Measurements from ENCODE around the gene FOSB.
A peak's percentile ranks its signal among the peaks of the same experiment; 100 is the strongest.
"Not testable (repeated sequence)": the region's sequence is repeated elsewhere in the genome, so short reads cannot be mapped to it uniquely, and the experiment has no call there.

Gene FOSB

GRCh38 chr19:45467456-45468158, at the start of gene FOSB:
Gene FOSB, plus strand, starts transcription at chr19:45467996. Its CDS starts 591 bp downstream, at chr19:45468587.
- FAIRE-seq: no peak

DNA sequence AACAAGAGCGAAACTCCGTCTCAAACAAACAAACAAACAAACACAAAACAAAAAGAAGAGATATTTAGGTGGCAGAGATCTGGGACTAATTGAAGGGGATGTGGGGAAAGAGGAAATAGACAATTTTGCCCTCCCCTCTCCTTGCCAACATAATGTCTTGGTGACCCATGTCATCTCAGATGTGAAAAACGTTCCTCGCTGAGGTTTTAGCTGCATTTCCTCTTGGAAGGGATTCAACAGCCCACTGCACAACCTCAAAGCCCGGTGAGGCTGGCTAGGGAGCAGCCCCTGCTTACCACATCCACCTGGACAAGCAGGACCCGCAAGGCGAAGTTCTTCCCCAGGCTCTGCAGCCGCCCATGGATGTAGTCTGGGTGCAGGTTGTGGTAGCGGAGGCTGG, 49.0 kb upstream of the FOSB start:
- FAIRE-seq: no peak

GRCh38 chr19:45419396-45419795, 48.4 kb upstream of the FOSB start:
- FAIRE-seq: no peak

- no peak for FAIRE-seq
Observed at GRCh38 chr19:45419895-45420294, 47.9 kb upstream of the FOSB start.

DNA sequence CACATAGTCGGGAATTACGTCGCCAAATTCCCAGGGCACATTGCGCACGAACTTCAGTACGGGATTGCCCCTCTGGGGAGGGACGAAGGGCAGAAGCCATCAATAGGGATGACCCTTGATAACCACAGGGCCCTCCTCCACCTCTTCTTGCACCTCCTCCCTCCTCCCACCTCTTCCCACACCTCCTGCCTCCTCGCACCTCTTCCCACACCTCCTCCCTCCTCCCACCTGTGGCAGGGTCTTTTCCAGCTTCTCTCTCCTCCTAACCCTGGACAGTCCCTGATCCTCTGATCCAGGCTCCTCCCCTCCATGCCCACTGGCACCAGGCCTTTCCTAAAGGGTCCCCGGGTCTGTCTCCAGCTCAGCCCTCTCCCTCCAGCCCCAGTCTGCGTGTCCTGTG, 47.4 kb upstream of the FOSB start:
- no peak for FAIRE-seq

- FAIRE-seq: no peak
Observed at GRCh38 chr19:45420871-45421270, 46.9 kb upstream of the FOSB start.

GRCh38 chr19:45421947-45422498, 45.8 kb upstream of the FOSB start:
- FAIRE-seq: no peak

- no peak for FAIRE-seq
Observed at GRCh38 chr19:45423033-45423588, 44.7 kb upstream of the FOSB start.

DNA sequence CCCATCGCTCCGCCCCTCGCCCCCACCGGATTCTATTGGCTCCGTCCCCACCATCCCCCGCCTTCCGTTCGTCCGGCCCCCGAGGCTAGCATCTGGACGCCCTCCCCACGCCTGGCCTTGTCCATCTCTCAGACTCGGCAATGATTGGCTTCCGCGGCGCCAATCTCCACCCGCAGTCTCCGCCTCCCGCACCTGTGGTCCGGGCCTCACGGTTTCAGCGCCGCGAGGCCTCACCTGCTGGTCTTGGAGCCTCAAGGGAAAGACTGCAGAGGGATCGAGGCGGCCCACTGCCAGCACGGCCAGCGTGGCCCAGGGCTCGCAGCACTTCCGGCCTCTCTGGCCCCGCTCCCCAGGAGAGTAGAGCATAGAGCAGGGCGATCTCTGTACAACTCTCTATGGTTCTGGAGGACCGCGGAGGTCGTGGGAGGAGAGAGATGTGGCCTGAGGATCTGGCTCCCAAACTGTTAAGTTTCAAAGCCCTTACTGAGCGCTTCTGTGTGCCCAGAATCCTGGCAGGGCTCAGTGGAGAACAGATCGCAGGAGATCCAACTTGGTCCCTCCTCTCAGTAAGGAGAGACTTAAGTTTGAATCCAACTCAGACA, 44.1 kb upstream of the FOSB start, which contains the start of gene ERCC1:
Gene ERCC1 (minus strand): TSS at position 329 of the 602 bp plus-strand sequence. CDS start 543 bp downstream, outside the sequence.
- no peak for FAIRE-seq

DNA sequence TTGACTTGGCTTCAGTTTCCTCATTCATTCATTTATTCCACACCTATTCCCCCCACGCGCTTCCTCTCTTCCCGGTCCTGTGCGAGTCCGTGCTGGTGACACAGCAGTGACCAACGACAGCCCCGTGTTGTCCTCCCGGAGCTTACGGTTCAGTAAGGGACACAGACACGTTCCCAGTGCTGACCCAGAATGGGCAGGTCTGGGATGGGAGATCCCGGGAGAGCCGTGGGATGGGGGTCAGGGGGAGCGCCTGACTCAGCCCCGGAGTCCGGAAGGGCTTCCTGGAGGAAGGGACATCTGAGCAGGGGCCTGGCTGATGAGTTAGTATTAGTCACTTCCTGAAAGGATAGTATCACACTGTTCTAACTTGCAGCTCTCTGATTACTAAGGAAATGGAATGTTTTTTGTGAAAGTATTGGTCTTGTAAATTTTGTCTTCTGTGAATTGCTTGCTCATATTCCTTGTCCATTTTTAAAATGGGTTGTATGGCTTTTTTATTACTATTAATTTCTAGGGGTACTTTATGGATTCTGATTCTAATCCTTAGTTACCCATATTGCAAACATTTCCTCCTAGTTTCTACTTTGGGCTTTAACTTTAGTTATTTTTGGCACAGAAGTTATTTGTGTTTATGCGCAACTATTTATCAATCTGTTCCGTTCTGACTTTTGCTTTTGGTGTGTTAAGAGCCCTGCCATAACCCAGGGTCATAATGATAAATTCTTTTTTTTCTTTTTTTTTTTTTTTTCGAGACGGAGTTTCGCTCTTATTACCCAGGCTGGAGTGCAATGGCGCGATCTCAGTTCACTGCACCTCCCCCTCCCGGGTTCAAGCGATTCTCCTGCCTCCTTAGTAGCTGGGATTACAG, 43.4 kb upstream of the FOSB start:
- peak; percentile 29 for FAIRE-seq

DNA sequence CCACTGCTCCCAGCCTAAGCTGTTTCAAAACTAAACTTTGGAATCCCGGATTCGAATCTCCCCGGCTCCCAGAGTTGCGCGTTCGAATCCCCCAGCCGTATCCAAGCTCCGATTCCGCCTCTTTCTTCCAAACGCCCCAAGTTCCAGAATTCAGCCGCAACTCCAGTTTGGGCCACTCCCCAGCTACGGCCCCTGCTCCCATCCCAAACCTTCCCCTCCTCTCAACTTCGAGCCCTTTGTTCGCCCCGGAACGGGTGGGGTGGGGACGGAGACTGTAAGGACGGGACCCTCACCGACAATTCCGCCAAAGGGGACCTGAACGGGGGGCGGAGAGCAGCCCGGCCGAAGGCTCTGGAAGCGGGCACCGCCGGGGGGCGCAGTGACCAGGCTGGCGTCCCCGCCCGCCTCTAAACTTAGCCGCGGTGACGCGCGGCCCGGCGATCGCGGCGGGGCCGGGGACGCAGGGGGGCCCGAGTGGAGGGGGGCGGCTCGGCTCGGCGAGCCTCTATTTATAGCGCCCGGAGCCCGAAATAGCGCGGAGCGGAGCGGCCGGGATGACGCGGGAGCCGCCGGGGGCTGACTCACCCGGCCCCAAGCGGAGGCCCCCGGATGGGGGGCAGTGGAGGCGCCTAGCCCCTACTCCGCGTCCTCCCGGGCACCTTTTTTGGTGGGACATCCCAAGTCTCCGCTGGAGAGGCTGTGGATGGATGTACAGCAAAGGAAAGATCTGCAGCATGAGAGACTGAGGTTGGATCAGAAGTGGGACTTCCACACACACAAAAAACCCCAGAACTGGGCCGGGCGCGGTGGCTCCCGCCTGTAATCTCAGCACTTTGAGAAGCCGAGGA, 39.2 kb upstream of the FOSB start:
- no peak for FAIRE-seq

DNA sequence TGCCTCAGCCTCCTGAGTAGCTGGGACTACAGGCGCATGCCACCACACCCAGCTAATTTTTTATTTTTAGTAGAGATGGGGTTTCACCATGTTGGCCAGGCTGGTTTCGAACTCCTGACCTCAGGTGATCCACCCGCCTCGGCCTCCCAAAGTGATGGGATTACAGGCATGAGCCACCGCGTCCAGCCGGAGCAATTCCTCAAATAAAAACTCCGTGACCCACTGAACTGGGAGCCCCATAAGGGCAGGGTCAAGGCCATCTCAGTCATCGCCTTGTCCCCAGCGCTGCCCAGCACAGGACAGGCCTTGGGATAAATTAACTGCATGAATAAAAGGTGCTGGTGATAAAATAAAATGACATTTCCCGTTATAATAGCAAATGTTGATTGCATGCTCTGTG, 37.9 kb upstream of the FOSB start:
- FAIRE-seq: not testable (repeated sequence)

- not testable (repeated sequence) for FAIRE-seq
Observed at GRCh38 chr19:45431008-45431407, 36.8 kb upstream of the FOSB start.

- FAIRE-seq: not testable (repeated sequence)
Observed at GRCh38 chr19:45432543-45432942, 35.3 kb upstream of the FOSB start.

DNA sequence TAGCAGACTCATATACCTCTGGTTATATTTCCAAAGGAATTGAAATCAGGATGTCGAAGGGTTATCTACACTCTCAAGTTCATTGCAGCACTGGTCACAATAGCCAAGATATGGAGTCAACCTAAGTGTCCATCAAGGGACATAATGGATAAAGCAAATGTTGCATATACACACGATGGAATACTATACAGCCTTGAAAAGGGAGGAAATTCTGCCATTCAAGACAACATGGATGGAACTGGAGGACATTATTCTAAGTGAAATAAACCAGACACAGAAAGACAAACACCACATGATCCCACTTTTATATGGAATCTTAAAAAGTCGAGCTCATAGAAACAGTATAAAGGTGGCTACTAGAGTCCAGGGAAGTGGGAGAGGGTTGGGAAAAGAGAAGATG, 30.5 kb upstream of the FOSB start:
- no peak for FAIRE-seq

- FAIRE-seq: no peak
Observed at GRCh38 chr19:45439190-45439568, 28.6 kb upstream of the FOSB start.

- no peak for FAIRE-seq
Observed at GRCh38 chr19:45439569-45440258, 28.1 kb upstream of the FOSB start.

DNA sequence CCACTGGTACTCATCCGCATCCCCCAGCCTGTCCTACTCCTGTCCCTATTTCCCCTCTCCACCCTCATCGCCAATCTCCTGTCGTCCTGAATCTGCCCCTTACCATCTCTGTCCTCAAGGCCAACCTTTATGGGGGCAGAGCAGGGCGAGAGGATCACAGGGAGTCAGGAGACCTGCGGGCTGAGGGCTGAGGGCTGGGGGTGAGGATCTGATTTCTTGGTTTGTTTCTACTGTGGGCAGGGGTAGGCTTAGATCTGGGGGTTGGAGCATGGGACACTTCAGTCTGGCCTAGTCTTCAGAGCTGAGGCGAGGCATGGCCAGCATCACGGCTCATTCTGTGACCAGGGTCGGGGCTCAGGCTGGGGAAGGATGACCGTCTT, 27.5 kb upstream of the FOSB start:
- no peak for FAIRE-seq

DNA sequence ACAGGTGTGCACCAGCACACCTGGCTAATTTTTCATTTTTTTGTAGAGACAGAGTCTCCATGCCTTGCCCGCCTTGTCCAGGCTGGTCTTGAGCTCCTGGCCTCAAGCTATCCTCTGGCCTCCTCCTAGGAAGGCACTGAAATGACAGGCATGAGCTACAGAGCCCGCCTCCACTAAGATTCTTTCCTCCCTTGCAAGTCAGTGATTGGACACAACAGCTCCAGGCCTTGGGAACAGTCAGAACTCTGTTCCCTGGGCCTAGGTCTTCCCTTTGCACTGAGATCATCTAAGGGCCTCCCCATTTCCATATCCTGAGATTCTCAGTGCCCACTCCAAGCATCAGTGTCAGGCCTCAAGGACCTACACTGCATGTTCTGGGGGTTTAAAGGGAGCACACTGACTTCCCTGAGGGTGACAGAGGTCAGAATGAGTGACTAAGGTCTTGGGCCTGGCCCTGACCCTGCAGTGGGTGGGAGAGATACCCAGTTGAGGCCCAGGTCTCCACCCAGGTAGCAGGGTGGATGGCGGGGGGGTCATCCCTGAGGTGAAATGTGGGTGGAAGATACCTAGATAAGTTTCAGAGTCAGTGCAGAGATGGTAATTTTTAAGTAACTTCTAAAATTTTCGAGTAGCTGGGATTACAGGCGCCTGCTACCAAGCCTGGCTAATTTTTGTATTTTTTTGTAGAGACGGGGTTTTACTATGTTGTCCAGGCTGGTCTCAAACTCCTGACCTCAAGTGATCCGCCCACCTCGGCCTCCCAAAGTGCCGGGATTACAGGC, 26.7 kb upstream of the FOSB start:
- FAIRE-seq: no peak

GRCh38 chr19:45442408-45442777, 25.4 kb upstream of the FOSB start:
- no peak for FAIRE-seq

All from endometrium (tissue), 2 donors.